IMR-90 (cell line): ENCODE measurements around the gene EDEM1. TPM values are rescaled to one million over a fixed set of nuclear protein-coding genes. Genes with fewer than 3 reads are reported as not detected.

Experiments used
- ATAC-seq: fragments of 200-7000 bp; cut with Tn5 transposase; 2 replicates; pipeline ENCODE4 v1.9.1; 2020; ENCODE audit warnings: low read depth, mild to moderate bottlenecking, moderate library complexity
- BruUV-seq: library from RNA; stranded (reverse); fragments of 400-500 nt; replicated peaks from 2 replicates; lab custom pipeline; 2021; lab: Mats Ljungman, UMichigan
- CTCF ChIA-PET: fragments of 300-600 bp; formaldehyde crosslinking; extraction: SDS; loops from one replicate; lab custom pipeline; 2021; ENCODE audit warnings: antibody characterized with exemption; lab: Yijun Ruan, JAX
- POLR2A ChIA-PET: fragments of 300-600 bp; sonication (Branson Sonifier 250); formaldehyde crosslinking; loops from one replicate; lab custom pipeline; 2022; ENCODE audit warnings: antibody characterized with exemption; ENCODE audit not compliant: unreplicated experiment; lab: Charles Lee
- DNase-seq: peaks from one replicate; pipeline ENCODE4 v3.0.0; 2013
- H2AFZ ChIP-seq: replicated peaks from 2 replicates; pipeline ENCODE3; 2013; ENCODE audit warnings: low read length, mild to moderate bottlenecking; ENCODE audit not compliant: poor library complexity
- H2AK5ac ChIP-seq: 2 replicates; pipeline ENCODE4 v1.6.1; 2013; ENCODE audit warnings: low read depth, low read length, inconsistent platforms
- H2AK9ac ChIP-seq: replicated peaks from 2 replicates; pipeline ENCODE3; 2013; ENCODE audit warnings: mild to moderate bottlenecking, low read depth, low read length, moderate library complexity; ENCODE audit not compliant: poor library complexity
- H2BK120ac ChIP-seq: 2 replicates; pipeline ENCODE4 v1.6.1; 2013; ENCODE audit warnings: low read depth, low read length, inconsistent platforms
- H2BK15ac ChIP-seq: 3 replicates; pipeline ENCODE4 v1.6.1; 2013; ENCODE audit warnings: low read depth, low read length, inconsistent platforms
- H2BK20ac ChIP-seq: 2 replicates; pipeline ENCODE4 v1.6.1; 2013; ENCODE audit warnings: low read depth, mild to moderate bottlenecking, inconsistent platforms, low read length, moderate library complexity
- H2BK5ac ChIP-seq: 2 replicates; pipeline ENCODE4 v1.6.1; 2013; ENCODE audit warnings: mild to moderate bottlenecking, low read depth, low read length, inconsistent platforms; ENCODE audit not compliant: poor library complexity, severe bottlenecking
- H3K14ac ChIP-seq: replicated peaks from 2 replicates; pipeline ENCODE4 v1.6.1; 2013; ENCODE audit warnings: low read depth, low read length, inconsistent platforms
- H3K18ac ChIP-seq: 2 replicates; pipeline ENCODE4 v1.6.1; 2013; ENCODE audit warnings: low read depth, low read length, control low read depth
- H3K23ac ChIP-seq: 2 replicates; pipeline ENCODE4 v1.6.1; 2013; ENCODE audit warnings: low read depth, low read length, inconsistent platforms
- H3K27ac ChIP-seq: 2 replicates; pipeline ENCODE4 v1.5.1; 2013; ENCODE audit warnings: mild to moderate bottlenecking, control low read depth, low read length; ENCODE audit not compliant: insufficient read depth
- H3K27me3 ChIP-seq: 2 replicates; pipeline ENCODE4 v1.6.1; 2013; ENCODE audit warnings: low read length; ENCODE audit not compliant: control insufficient read depth, insufficient read depth
- H3K36me3 ChIP-seq: 2 replicates; pipeline ENCODE4 v1.6.1; 2013; ENCODE audit warnings: low read length, mixed read lengths; ENCODE audit not compliant: control insufficient read depth, insufficient read depth
- H3K4ac ChIP-seq: 2 replicates; pipeline ENCODE4 v1.6.1; 2013; ENCODE audit warnings: low read depth, low read length, inconsistent platforms
- H3K4me1 ChIP-seq: 2 replicates; pipeline ENCODE4 v1.6.1; 2013; ENCODE audit warnings: low read length, mixed read lengths; ENCODE audit not compliant: control insufficient read depth, insufficient read depth
- H3K4me2 ChIP-seq: 2 replicates; pipeline ENCODE4 v1.6.1; 2013; ENCODE audit warnings: low read depth, mild to moderate bottlenecking, control low read depth, low read length, moderate library complexity
- H3K4me3 ChIP-seq: 2 replicates; pipeline ENCODE4 v1.5.1; 2013; ENCODE audit warnings: low read depth, mild to moderate bottlenecking, control low read depth, low read length, moderate library complexity; ENCODE audit not compliant: insufficient read depth
- H3K56ac ChIP-seq: 2 replicates; pipeline ENCODE4 v1.6.1; 2013; ENCODE audit warnings: low read length, inconsistent platforms; ENCODE audit not compliant: insufficient read depth; ENCODE audit errors: extremely low read depth
- H3K79me1 ChIP-seq, 2 experiments: 2 replicates each; pipeline ENCODE4 v1.6.1; 2013; ENCODE audit warnings: low read length in 2 of 2, inconsistent platforms in 1 of 2, low read depth in 1 of 2
- H3K9ac ChIP-seq: 2 replicates; pipeline ENCODE4 v1.6.1; 2013; ENCODE audit warnings: low read depth, low read length, control low read depth
- H3K9me1 ChIP-seq: 2 replicates; pipeline ENCODE4 v1.6.1; 2013; ENCODE audit warnings: low read length, inconsistent platforms; ENCODE audit not compliant: insufficient read depth
- H3K9me3 ChIP-seq: 2 replicates; pipeline ENCODE4 v1.6.1; 2013; ENCODE audit warnings: low read length; ENCODE audit not compliant: control insufficient read depth, insufficient read depth
- H4K20me1 ChIP-seq: 2 replicates; pipeline ENCODE4 v1.6.1; 2013; ENCODE audit warnings: low read length, inconsistent platforms; ENCODE audit not compliant: insufficient read depth
- H4K5ac ChIP-seq: 2 replicates; pipeline ENCODE4 v1.6.1; 2013; ENCODE audit warnings: mild to moderate bottlenecking, low read depth, low read length, control low read depth
- H4K8ac ChIP-seq, 2 experiments: 2 replicates each; pipeline ENCODE4 v1.6.1; 2013; ENCODE audit warnings: low read depth in 2 of 2, low read length in 2 of 2, control low read depth in 1 of 2, inconsistent platforms in 1 of 2
- H4K91ac ChIP-seq: 2 replicates; pipeline ENCODE4 v1.6.1; 2013; ENCODE audit warnings: low read depth, low read length, inconsistent platforms; ENCODE audit not compliant: insufficient read depth
- BHLHE40 ChIP-seq: fragments of 150-350 bp; IDR thresholded peaks from 2 replicates; pipeline ENCODE4 v1.6.1; 2016; ENCODE audit warnings: mild to moderate bottlenecking, low read depth, low read length
- POLR2A ChIP-seq: IDR thresholded peaks from 2 replicates; pipeline ENCODE4 v1.6.1; 2012; ENCODE audit warnings: mild to moderate bottlenecking, low read depth, low read length
- RAD21 ChIP-seq: IDR thresholded peaks from 2 replicates; pipeline ENCODE4 v1.6.1; 2012; ENCODE audit warnings: low read length, improper control_type of control experiment
- RCOR1 ChIP-seq: IDR thresholded peaks from 2 replicates; pipeline ENCODE4 v1.6.1; 2012; ENCODE audit warnings: mild to moderate bottlenecking, low read length, improper control_type of control experiment; ENCODE audit not compliant: insufficient replicate concordance
- USF2 ChIP-seq: fragments of 150-350 bp; IDR thresholded peaks from 2 replicates; pipeline ENCODE4 v1.6.1; 2017; ENCODE audit warnings: mild to moderate bottlenecking, antibody characterized with exemption, low read length, low read depth
- WGBS, 2 experiments: methylation state at CpG; one replicate each; pipeline versions ENCODE4 v1.1.5 to v1.1.7; 2013; ENCODE audit warnings: missing lambda C conversion rate in 2 of 2; ENCODE audit not compliant: insufficient read length in 1 of 2; ENCODE audit errors: extremely low coverage in 2 of 2; 5-methylcytosine and 5-hydroxymethylcytosine counted together
- dilution Hi-C: fragments of 300-500 bp; cut with HindIII; formaldehyde crosslinking; loops from one replicate; pipeline ENCODE4 v1.14.3; 2018; ENCODE audit warnings: low sequenced_read_pairs; ENCODE audit not compliant: unreplicated experiment
- in situ Hi-C: fragments of 300-500 bp; cut with MboI; formaldehyde crosslinking; loops from 3 replicates; pipeline ENCODE4 v1.14.3; 2019; ENCODE audit warnings: low sequenced_read_pairs, inconsistent platforms, mixed read lengths
- intact Hi-C: fragments of 100-400 bp; cut with micrococcal nuclease; formaldehyde crosslinking; loops from 2 replicates; pipeline ENCODE4 v1.10.0; 2022
- polyA plus RNA-seq, 3 experiments: library from polyadenylated mRNA; depleted of rRNA; stranded (reverse); fragments of >200 nt; gene quantifications; 2 replicates each; pipeline ENCODE4 v1.2.3, GENCODE V29; 2012; ENCODE audit warnings: low replicate concordance in 1 of 3
- total RNA-seq: library from RNA; depleted of rRNA; stranded (reverse); fragments of >200 nt; gene quantifications from 2 replicates; pipeline ENCODE4 v1.2.3, GENCODE V29; 2012

The EDEM1 gene
- total and polyA plus RNA-seq, 2 of the 4 experiments (the other 2 are of a cell fraction), result 23.5 to 27.0 TPM

DNA sequence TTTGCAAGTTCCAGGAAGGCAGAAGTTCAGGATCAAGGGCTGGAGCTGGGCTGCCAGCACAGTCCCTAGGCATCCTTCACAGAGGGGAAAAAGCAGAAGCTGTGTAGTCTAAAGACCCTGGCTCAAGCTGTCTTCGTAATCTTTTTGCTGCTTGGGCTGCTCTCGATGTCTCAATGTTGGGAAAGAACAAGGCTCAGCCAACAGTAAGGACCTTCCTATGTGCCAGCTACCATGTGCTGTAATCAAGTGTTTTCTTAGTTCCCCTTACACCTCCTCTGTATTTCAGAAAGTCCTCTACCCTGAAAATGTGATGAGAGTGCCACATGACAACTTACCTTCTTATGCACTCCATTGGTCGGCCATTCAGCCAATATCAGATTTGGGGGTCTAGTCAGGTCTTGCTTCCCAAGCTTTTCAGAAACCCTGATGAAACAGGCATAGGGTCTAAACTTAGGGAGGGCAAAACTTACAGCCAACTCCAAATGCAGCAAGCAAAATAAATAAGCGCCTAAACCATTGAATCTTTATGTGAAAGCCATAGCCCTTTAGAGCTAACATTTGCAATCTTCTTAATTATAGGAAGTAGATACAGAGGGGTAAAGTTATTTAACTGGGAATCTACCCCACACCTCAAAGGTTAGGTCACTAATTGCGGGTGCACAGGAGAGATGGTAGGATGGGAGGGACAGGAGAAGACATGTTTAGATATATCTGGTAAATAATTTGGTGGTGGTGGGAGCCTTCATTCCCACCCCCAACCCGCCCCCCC is 1.2 kb upstream of the EDEM1 start:
- Histone ChIP-seq H2AK5ac (peak overlapping the region; percentile 43; the same call in 1 of the 2 replicates), H3K36me3 (peaks cover 2% of the 10 kb centered on the region; the same call in 1 of the 2 replicates), H3K4me2 (peak overlapping the region; percentile 11; the same call in 1 of the 2 replicates), H3K9me1 (peaks cover 9% of the 10 kb centered on the region; the same call in 1 of the 2 replicates), H4K20me1 (peaks cover 15% of the 10 kb centered on the region; the same call in 1 of the 2 replicates), H3K56ac (no peak overlapping the region), H4K5ac (no peak overlapping the region), H3K9ac (no peak overlapping the region), H3K14ac (no peak overlapping the region), H3K18ac (no peak overlapping the region), H2BK120ac (no peak overlapping the region), H3K27ac (no peak overlapping the region), H2AFZ (no peak overlapping the region), H4K91ac (no peak overlapping the region), H3K4me3 (no peak overlapping the region), H4K8ac (peak overlapping the region; percentile 11 to 53; a peak in 1 of 4 replicates), H3K4ac (0 out of 2 replicates have a peak overlapping the region, but pooled peaks have one; percentile 1), H2BK15ac (0 out of 3 replicates have a peak overlapping the region, but pooled peaks have one; percentile 16), H3K4me1 (peaks cover 2% of the 10 kb centered on the region), H2BK5ac (no peak overlapping the region), H2BK20ac (no peak overlapping the region), H3K79me1 (peaks cover 6 to 24% of the 10 kb centered on the region in 2 experiments; a peak in 3 of 4 replicates), H2AK9ac (peak overlapping the region; percentile 5), H3K27me3 (no peaks in the 10 kb centered on the region), H3K23ac (peak overlapping the region; percentile 28), H3K9me3 (no peaks in the 10 kb centered on the region)
- ChIA-PET CTCF (interaction anchor here (1.2 kb wide), 1 partner anchor 14 kb away, joined by 4 read pairs; no protein-coding TSS in a partner anchor), POLR2A (no interaction called here)
- dilution Hi-C loops, result no loop called here
- no TSS peak for BruUV-seq
- TF ChIP-seq USF2, result no peak
- TF ChIP-seq POLR2A, result no peak
- TF ChIP-seq BHLHE40, result no peak
- TF ChIP-seq RCOR1, result no peak
- no peak for TF ChIP-seq RAD21
- 73% methylated on average over 2 of the region's 6 CpGs; no CpG with 5 or more reads in 1 of the 2 experiments for WGBS, 2 experiments
- DNase-seq (no peak), ATAC-seq (no peak)
- intact Hi-C loops, result loop anchor here (5.0 kb wide), 3 partner anchors 49 to 529 kb away; no protein-coding TSS in a partner anchor
- in situ Hi-C loops, result no loop called here
